Type B pancreatic cell (in vitro differentiated cells): ENCODE measurements around the gene PMM2. TPM values are rescaled to one million over a fixed set of nuclear protein-coding genes. Genes with fewer than 3 reads are reported as not detected.
"Not testable (repeated sequence)": the region's sequence is repeated elsewhere in the genome, so short reads cannot be mapped to it uniquely, and the experiment has no call there.

Source experiments
- DNase-seq: peaks from one replicate; pipeline ENCODE4 v3.0.0; 2021; ENCODE audit warnings: mixed read lengths; ENCODE audit not compliant: unreplicated experiment; ENCODE audit errors: extremely low spot score
- H3K27ac Mint-ChIP-seq: 2 replicates; pipeline ENCODE4 v1.8.0; 2021; ENCODE audit warnings: mild to moderate bottlenecking, mixed read lengths
- H3K27me3 Mint-ChIP-seq: 2 replicates; pipeline ENCODE4 v1.8.0; 2021; ENCODE audit warnings: mixed read lengths
- H3K36me3 Mint-ChIP-seq: 2 replicates; pipeline ENCODE4 v1.8.0; 2021; ENCODE audit warnings: mixed read lengths
- H3K4me1 Mint-ChIP-seq: one replicate; pipeline ENCODE4 v1.8.0; 2021; ENCODE audit warnings: mixed read lengths; ENCODE audit not compliant: unreplicated experiment
- H3K4me3 Mint-ChIP-seq: 2 replicates; pipeline ENCODE4 v1.8.0; 2021; ENCODE audit warnings: mild to moderate bottlenecking, mixed read lengths
- H3K9me3 Mint-ChIP-seq: 2 replicates; pipeline ENCODE4 v1.8.0; 2021; ENCODE audit warnings: mixed read lengths
- total RNA-seq: library from RNA; stranded (reverse); gene quantifications from 2 replicates; pipeline ENCODE4 v1.2.1, GENCODE V29; 2021; ENCODE audit warnings: low replicate concordance
- TF ChIP-seq, protein P1 (sequence below): fragments of 200-600 bp; sonication (generic); conservative IDR thresholded peaks from 2 replicates; pipeline ENCODE4 v1.5.0; 2021; ENCODE audit warnings: antibody characterized with exemption, mild to moderate bottlenecking

Gene PMM2
- total RNA-seq, 1 donor from 2014 or later: 35.5 TPM

DNA sequence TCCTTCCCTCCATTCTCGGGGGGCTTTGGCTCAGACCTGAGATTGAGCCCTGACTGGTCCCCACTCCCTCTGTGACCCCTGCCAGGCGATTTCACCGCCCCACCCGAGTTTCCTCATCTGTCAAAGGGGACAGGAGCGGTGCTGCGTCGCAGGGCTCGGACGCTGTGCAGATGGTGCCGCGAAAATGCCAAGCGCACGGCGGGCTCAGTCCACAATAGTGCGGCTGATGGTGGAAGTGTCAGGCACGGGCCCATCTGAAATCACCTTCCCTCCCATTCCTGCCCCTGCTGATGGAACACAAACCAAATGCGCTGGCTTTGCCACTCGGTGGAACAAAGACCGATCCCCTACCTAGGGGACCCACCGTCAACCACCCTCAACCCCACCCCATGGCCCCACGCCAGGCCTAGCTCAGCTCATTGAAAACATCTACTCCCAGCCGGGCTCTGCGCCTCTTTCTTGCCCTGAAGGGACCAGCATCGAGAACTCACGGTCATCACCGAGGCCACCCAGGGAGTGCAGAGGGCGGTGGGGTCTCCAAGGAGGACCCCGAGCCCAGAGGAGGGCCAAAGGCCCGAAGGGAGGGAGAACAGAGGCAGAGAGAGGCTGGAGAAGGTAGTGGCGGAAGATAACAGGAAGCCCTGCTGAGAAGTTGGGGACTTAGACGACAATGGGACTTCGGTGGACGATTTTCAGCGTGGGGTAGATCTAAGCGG, 69.7 kb downstream of the PMM2 start:
- Mint-ChIP-seq H3K27me3 (no peaks in the 10 kb centered on the region), H3K36me3 (no peaks in the 10 kb centered on the region), H3K4me1 (peaks cover 44% of the 10 kb centered on the region), H3K4me3 (peak overlapping the region; percentile 95), H3K27ac (peak overlapping the region; percentile 97), H3K9me3 (no peaks in the 10 kb centered on the region)
- TF ChIP-seq, protein P1, sequence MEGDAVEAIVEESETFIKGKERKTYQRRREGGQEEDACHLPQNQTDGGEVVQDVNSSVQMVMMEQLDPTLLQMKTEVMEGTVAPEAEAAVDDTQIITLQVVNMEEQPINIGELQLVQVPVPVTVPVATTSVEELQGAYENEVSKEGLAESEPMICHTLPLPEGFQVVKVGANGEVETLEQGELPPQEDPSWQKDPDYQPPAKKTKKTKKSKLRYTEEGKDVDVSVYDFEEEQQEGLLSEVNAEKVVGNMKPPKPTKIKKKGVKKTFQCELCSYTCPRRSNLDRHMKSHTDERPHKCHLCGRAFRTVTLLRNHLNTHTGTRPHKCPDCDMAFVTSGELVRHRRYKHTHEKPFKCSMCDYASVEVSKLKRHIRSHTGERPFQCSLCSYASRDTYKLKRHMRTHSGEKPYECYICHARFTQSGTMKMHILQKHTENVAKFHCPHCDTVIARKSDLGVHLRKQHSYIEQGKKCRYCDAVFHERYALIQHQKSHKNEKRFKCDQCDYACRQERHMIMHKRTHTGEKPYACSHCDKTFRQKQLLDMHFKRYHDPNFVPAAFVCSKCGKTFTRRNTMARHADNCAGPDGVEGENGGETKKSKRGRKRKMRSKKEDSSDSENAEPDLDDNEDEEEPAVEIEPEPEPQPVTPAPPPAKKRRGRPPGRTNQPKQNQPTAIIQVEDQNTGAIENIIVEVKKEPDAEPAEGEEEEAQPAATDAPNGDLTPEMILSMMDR: no peak
- no peak for DNase-seq

GRCh38 chr16:8867932-8868415, 70.3 kb downstream of the PMM2 start:
- no peaks in the 10 kb centered on the region for H3K27me3 Mint-ChIP-seq
- H3K27ac Mint-ChIP-seq: peak overlapping the region; percentile 97
- H3K4me1 Mint-ChIP-seq: peaks cover 44% of the 10 kb centered on the region
- TF ChIP-seq, protein P1: no peak
- no peak for DNase-seq
- H3K4me3 Mint-ChIP-seq: peak overlapping the region; percentile 95
- no peaks in the 10 kb centered on the region for H3K9me3 Mint-ChIP-seq
- H3K36me3 Mint-ChIP-seq: no peaks in the 10 kb centered on the region

- H3K27ac Mint-ChIP-seq: peak within 1 kb of the TSS; percentile 97
- H3K27me3 Mint-ChIP-seq: no peaks in the 10 kb centered on the region
- no peaks in the 10 kb centered on the region for H3K9me3 Mint-ChIP-seq
- peak; percentile 88 for DNase-seq
- H3K36me3 Mint-ChIP-seq: no peaks in the 10 kb centered on the region
- peak within 1 kb of the TSS; percentile 95 for H3K4me3 Mint-ChIP-seq
- H3K4me1 Mint-ChIP-seq: peaks cover 44% of the 10 kb centered on the region
- TF ChIP-seq, protein P1: no peak
Measured at GRCh38 chr16:8868416-8869211, 71.0 kb downstream of the PMM2 start, which contains the start of gene CARHSP1. Gene CARHSP1 (minus strand): TSS chr16:8869006. CDS start chr16:8859328, 9,678 bp downstream.

DNA sequence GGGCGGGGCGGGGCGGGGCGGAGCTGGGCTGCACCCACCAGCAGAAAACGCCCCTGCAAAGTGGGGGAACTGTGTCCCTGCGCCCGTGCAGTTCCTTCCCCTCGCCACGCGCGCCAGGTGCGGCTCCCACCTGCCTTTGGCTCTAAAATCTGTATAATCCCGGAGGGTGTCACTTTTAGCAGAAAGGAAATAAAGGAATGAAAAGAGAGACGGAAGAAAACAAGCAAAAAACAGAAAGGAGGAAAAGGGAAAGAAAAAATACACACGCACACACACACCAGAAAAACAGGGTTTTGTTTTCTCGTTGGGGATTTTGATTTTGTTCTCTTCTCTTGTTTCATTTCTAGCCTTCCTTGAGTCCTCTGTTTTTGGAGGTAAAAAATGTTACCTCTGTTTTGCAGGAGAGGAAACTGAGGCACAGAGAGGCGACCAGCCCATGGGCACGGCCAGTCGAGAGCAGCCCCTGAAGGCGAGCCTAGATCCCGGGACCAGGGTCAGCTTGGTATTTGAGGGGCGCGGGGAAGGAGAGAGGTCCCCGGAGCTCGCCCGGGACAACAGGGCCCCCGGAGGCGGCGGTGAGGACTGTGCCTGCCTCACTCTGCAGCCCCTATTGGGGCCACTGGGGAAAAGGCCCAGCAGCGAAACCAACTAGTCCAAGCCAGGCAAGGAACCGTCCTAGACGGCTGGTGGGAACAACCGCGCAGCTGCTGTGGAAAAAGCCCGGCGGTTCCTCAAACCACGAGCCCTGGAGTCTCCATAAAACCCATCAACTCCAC, 71.8 kb downstream of the PMM2 start:
- no peak for DNase-seq
- Mint-ChIP-seq H3K4me3 (peak overlapping the region; percentile 91), H3K4me1 (peaks cover 36% of the 10 kb centered on the region), H3K36me3 (no peaks in the 10 kb centered on the region), H3K27ac (peak overlapping the region; percentile 96), H3K9me3 (no peaks in the 10 kb centered on the region), H3K27me3 (no peaks in the 10 kb centered on the region)
- TF ChIP-seq, protein P1: peak; percentile 59

DNA sequence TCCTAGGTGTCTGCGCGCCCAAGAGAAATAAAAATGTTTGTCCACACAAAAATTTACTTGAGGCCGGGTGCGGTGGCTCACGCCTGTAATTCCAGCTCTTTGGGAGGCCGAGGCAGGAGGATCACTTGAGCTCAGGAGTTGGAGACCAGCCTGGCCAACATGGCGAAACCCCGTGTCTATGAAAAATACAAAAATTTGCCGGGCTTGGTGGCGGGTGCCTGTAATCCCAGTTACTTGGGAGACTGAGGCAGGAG, 72.3 kb downstream of the PMM2 start:
- Mint-ChIP-seq H3K4me1 (peaks cover 35% of the 10 kb centered on the region), H3K27ac (peak overlapping the region; percentile 96)
- H3K27me3 Mint-ChIP-seq, H3K36me3 Mint-ChIP-seq, H3K9me3 Mint-ChIP-seq, DNase-seq, H3K4me3 Mint-ChIP-seq: not testable (repeated sequence)
